K562 (cell line): ENCODE data around the gene GOLPH3L.

Source experiments
- BHLHE40 ChIP-seq: IDR thresholded peaks from 2 replicates; pipeline ENCODE4 v1.6.1; 2011; ENCODE audit warnings: low read length, improper control_type of control experiment
- POU5F1 ChIP-seq: fragments of 150-350 bp; IDR thresholded peaks from 2 replicates; pipeline ENCODE4 v1.6.1; 2014; ENCODE audit warnings: borderline replicate concordance, low read length, low read depth, mild to moderate bottlenecking; ENCODE audit not compliant: partially characterized antibody
- SP2 ChIP-seq: IDR thresholded peaks from 2 replicates; pipeline ENCODE4 v1.6.1; 2011; ENCODE audit warnings: mild to moderate bottlenecking, low read depth, low read length, moderate library complexity; ENCODE audit not compliant: poor library complexity, severe bottlenecking; ENCODE audit errors: extremely low read depth

GRCh38 chr1:150606463-150607142 lies 90.4 kb downstream of the GOLPH3L start:
- TF ChIP-seq SP2 (no peak), BHLHE40 (no peak), POU5F1 (no peak)
